Loucy (cell line): ENCODE data around the gene TMEM163.
A peak's percentile ranks its signal among the peaks of the same experiment; 100 is the strongest.

Source experiments
- H2AFZ ChIP-seq: fragments of 200-600 bp; sonication (generic); 2 replicates; pipeline ENCODE4 v1.6.0; 2016; ENCODE audit warnings: antibody characterized with exemption, mild to moderate bottlenecking, low read length, moderate library complexity
- H3F3A ChIP-seq: fragments of 200-600 bp; 2 replicates; pipeline ENCODE4 v1.6.0; 2016; ENCODE audit warnings: antibody characterized with exemption, low read depth, mild to moderate bottlenecking
- H3K27me3 ChIP-seq: fragments of 200-600 bp; sonication (generic); 2 replicates; pipeline ENCODE4 v1.6.1; 2014; ENCODE audit warnings: low read length, mild to moderate bottlenecking; ENCODE audit not compliant: insufficient read depth, poor library complexity, severe bottlenecking
- H3K36me3 ChIP-seq: fragments of 200-600 bp; sonication (generic); 2 replicates; pipeline ENCODE4 v1.6.1; 2016; ENCODE audit warnings: low read length; ENCODE audit not compliant: insufficient read depth
- H3K4me1 ChIP-seq: fragments of 200-600 bp; sonication (generic); 2 replicates; pipeline ENCODE4 v1.5.1; 2014; ENCODE audit warnings: low read length, mild to moderate bottlenecking; ENCODE audit not compliant: insufficient read depth, poor library complexity, severe bottlenecking
- H3K4me2 ChIP-seq: fragments of 200-600 bp; sonication (generic); 2 replicates; pipeline ENCODE4 v1.6.0; 2014; ENCODE audit warnings: antibody characterized with exemption, low read length, low read depth, mild to moderate bottlenecking; ENCODE audit not compliant: poor library complexity, severe bottlenecking
- H3K4me3 ChIP-seq: fragments of 200-600 bp; sonication (generic); 2 replicates; pipeline ENCODE4 v1.5.1; 2014; ENCODE audit warnings: low read length, mild to moderate bottlenecking, mixed read lengths; ENCODE audit not compliant: poor library complexity, severe bottlenecking
- H3K79me2 ChIP-seq: fragments of 200-600 bp; sonication (generic); 2 replicates; pipeline ENCODE4 v1.6.1; 2014; ENCODE audit warnings: low read length; ENCODE audit not compliant: insufficient read depth
- H3K9ac ChIP-seq: fragments of 200-600 bp; sonication (generic); 2 replicates; pipeline ENCODE4 v1.6.0; 2014; ENCODE audit warnings: mild to moderate bottlenecking, low read depth, low read length, moderate library complexity; ENCODE audit not compliant: poor library complexity, severe bottlenecking
- H3K9me2 ChIP-seq: fragments of 200-600 bp; sonication (generic); replicated peaks from 2 replicates; pipeline ENCODE4 v1.6.1; 2016; ENCODE audit warnings: low read depth, low read length, mixed read lengths
- H3K9me3 ChIP-seq: fragments of 200-600 bp; sonication (generic); 2 replicates; pipeline ENCODE4 v1.6.1; 2014; ENCODE audit warnings: mild to moderate bottlenecking, antibody characterized with exemption, low read length, low read depth; ENCODE audit not compliant: insufficient read depth
- H4K20me1 ChIP-seq: fragments of 200-600 bp; sonication (generic); 2 replicates; pipeline ENCODE4 v1.6.0; 2014; ENCODE audit warnings: antibody characterized with exemption, low read length, mild to moderate bottlenecking; ENCODE audit not compliant: insufficient read depth, poor library complexity, severe bottlenecking
- CTCF ChIP-seq: fragments of 200-600 bp; sonication (generic); conservative IDR thresholded peaks from 2 replicates; pipeline ENCODE4 v1.5.1; 2014; ENCODE audit warnings: mild to moderate bottlenecking, antibody characterized with exemption, low read length
- EZH2phosphoT487 ChIP-seq: fragments of 200-600 bp; IDR thresholded peaks from 2 replicates; pipeline ENCODE4 v1.6.1; 2018; ENCODE audit warnings: antibody characterized with exemption, mild to moderate bottlenecking, moderate library complexity, borderline replicate concordance

The TMEM163 gene

GRCh38 chr2:134713606-134714005 is 5.2 kb downstream of the TMEM163 start:
- no peaks in the 10 kb centered on the region for H3K36me3 ChIP-seq
- no peak overlapping the region for H3K4me3 ChIP-seq
- H4K20me1 ChIP-seq, result no peaks in the 10 kb centered on the region
- no peaks in the 10 kb centered on the region for H3K79me2 ChIP-seq
- no peak overlapping the region for H2AFZ ChIP-seq
- no peaks in the 10 kb centered on the region for H3K27me3 ChIP-seq
- no peak overlapping the region for H3K9ac ChIP-seq
- no peaks in the 10 kb centered on the region for H3K9me3 ChIP-seq
- peaks cover 27% of the 10 kb centered on the region for H3K4me1 ChIP-seq
- H3K9me2 ChIP-seq, result no peaks in the 10 kb centered on the region
- no peaks in the 10 kb centered on the region for H3F3A ChIP-seq
- TF ChIP-seq EZH2phosphoT487, result no peak
- TF ChIP-seq CTCF, result no peak
- no peak overlapping the region for H3K4me2 ChIP-seq

- Histone ChIP-seq H3K79me2 (no peaks in the 10 kb centered on the region), H3K9me2 (no peaks in the 10 kb centered on the region), H3F3A (no peaks in the 10 kb centered on the region), H3K9me3 (no peaks in the 10 kb centered on the region), H3K9ac (no peak overlapping the region), H3K27me3 (no peaks in the 10 kb centered on the region), H3K36me3 (no peaks in the 10 kb centered on the region), H2AFZ (no peak overlapping the region), H3K4me3 (no peak overlapping the region), H4K20me1 (no peaks in the 10 kb centered on the region), H3K4me2 (no peak overlapping the region), H3K4me1 (peaks cover 27% of the 10 kb centered on the region)
- TF ChIP-seq CTCF (no peak), EZH2phosphoT487 (no peak)
These were observed 5.6 kb downstream of the TMEM163 start for GRCh38 chr2:134713176-134713575.

- Histone ChIP-seq H3K4me2 (no peak overlapping the region), H3K36me3 (no peaks in the 10 kb centered on the region), H2AFZ (0 out of 2 replicates have a peak overlapping the region, but pooled peaks have one; percentile 51), H3K79me2 (no peaks in the 10 kb centered on the region), H3K9ac (no peak overlapping the region), H3K4me3 (no peak overlapping the region), H3K27me3 (no peaks in the 10 kb centered on the region), H3K4me1 (peaks cover 27% of the 10 kb centered on the region), H3K9me2 (no peaks in the 10 kb centered on the region), H4K20me1 (no peaks in the 10 kb centered on the region), H3K9me3 (no peaks in the 10 kb centered on the region), H3F3A (no peaks in the 10 kb centered on the region)
- TF ChIP-seq CTCF, result no peak
- TF ChIP-seq EZH2phosphoT487, result no peak
These were observed 6.1 kb downstream of the TMEM163 start for GRCh38 chr2:134712736-134713135.
